DND-41 (cell line): ENCODE data around the gene PPP3R1.

Experiments
- ATAC-seq: fragments of 200-7000 bp; cut with Tn5 transposase; 3 replicates; pipeline ENCODE4 v1.9.1; 2021; ENCODE audit warnings: low read depth; ENCODE audit not compliant: insufficient read depth
- DNase-seq: peaks from one replicate; pipeline ENCODE4 v3.0.0-alpha.2; 2020
- H2AFZ ChIP-seq: 2 replicates; pipeline ENCODE4 v1.6.0; 2012; ENCODE audit warnings: low read depth, low read length
- H3K27ac ChIP-seq: 2 replicates; pipeline ENCODE4 v1.5.1; 2012; ENCODE audit warnings: low read length, inconsistent platforms
- H3K27me3 ChIP-seq: fragments of 200-600 bp; sonication (generic); 2 replicates; pipeline ENCODE4 v1.6.0; 2012; ENCODE audit warnings: low read length, mild to moderate bottlenecking, inconsistent platforms; ENCODE audit not compliant: insufficient read depth, poor library complexity
- H3K36me3 ChIP-seq: 2 replicates; pipeline ENCODE4 v1.5.1; 2012; ENCODE audit warnings: low read length, inconsistent platforms; ENCODE audit not compliant: insufficient read depth
- H3K4me1 ChIP-seq: 2 replicates; pipeline ENCODE4 v1.5.1; 2012; ENCODE audit warnings: mild to moderate bottlenecking, low read length; ENCODE audit not compliant: insufficient read depth
- H3K4me2 ChIP-seq: 2 replicates; pipeline ENCODE4 v1.6.0; 2012; ENCODE audit warnings: mild to moderate bottlenecking, moderate library complexity, low read length, inconsistent platforms; ENCODE audit not compliant: insufficient read depth
- H3K4me3 ChIP-seq, 2 experiments: fragments of 200-600 bp in 1 of 2; shearing (Covaris generic) in 1 of 2; 2 replicates each; pipeline ENCODE4 v1.5.1; 2012 to 2016; ENCODE audit warnings: inconsistent platforms in 2 of 2, low read length in 2 of 2, mild to moderate bottlenecking in 2 of 2, low read depth in 1 of 2, moderate library complexity in 1 of 2
- H3K79me2 ChIP-seq: 2 replicates; pipeline ENCODE4 v1.6.0; 2012; ENCODE audit warnings: low read length, inconsistent platforms; ENCODE audit not compliant: insufficient read depth
- H3K9ac ChIP-seq: 2 replicates; pipeline ENCODE4 v1.6.0; 2012; ENCODE audit warnings: low read depth, mild to moderate bottlenecking, inconsistent platforms, low read length, moderate library complexity
- H3K9me3 ChIP-seq: 2 replicates; pipeline ENCODE4 v1.5.1; 2012; ENCODE audit warnings: low read length, moderate library complexity, mild to moderate bottlenecking, inconsistent platforms; ENCODE audit not compliant: insufficient read depth, severe bottlenecking
- H4K20me1 ChIP-seq: 2 replicates; pipeline ENCODE4 v1.6.0; 2012; ENCODE audit warnings: low read length; ENCODE audit not compliant: insufficient read depth
- EZH2 ChIP-seq: IDR thresholded peaks from 3 replicates; pipeline ENCODE4 v1.6.1; 2012; ENCODE audit warnings: borderline replicate concordance, low read depth, mild to moderate bottlenecking, moderate library complexity, low read length, inconsistent platforms; ENCODE audit not compliant: severe bottlenecking
- TF ChIP-seq, protein P1 (sequence below): IDR thresholded peaks from 2 replicates; pipeline ENCODE4 v1.5.1; 2012; ENCODE audit warnings: borderline replicate concordance, low read length, moderate library complexity, mild to moderate bottlenecking; ENCODE audit not compliant: poor library complexity, severe bottlenecking; ENCODE audit errors: extremely low read depth

Gene PPP3R1

DNA sequence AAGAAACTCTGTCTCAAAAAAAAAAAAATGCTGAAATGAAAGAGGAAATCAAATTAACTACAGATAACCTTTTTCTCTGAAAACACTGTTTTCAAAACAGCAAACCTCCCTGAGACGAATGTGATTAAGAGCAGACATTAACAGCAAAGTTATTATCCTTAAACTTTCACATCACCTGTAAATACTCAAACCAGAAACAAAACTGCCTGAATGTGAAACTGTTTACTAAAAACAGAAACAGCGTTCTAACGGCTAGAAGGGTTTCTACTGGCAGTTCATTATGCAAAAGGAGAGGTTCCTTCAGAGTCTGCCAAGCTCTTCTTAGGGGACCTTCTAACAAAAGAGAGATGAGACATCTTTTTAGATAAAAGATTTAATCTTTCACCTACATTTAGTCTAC lies 48.7 kb downstream of the PPP3R1 start:
- H3K27me3 ChIP-seq, result no peaks in the 10 kb centered on the region
- H3K4me3 ChIP-seq, result no peak overlapping the region
- H4K20me1 ChIP-seq, result peaks cover 51% of the 10 kb centered on the region
- no peak overlapping the region for H2AFZ ChIP-seq
- no peak overlapping the region for H3K4me2 ChIP-seq
- peaks cover 98% of the 10 kb centered on the region for H3K79me2 ChIP-seq
- DNase-seq (no peak), ATAC-seq (no peak)
- TF ChIP-seq, protein P1, sequence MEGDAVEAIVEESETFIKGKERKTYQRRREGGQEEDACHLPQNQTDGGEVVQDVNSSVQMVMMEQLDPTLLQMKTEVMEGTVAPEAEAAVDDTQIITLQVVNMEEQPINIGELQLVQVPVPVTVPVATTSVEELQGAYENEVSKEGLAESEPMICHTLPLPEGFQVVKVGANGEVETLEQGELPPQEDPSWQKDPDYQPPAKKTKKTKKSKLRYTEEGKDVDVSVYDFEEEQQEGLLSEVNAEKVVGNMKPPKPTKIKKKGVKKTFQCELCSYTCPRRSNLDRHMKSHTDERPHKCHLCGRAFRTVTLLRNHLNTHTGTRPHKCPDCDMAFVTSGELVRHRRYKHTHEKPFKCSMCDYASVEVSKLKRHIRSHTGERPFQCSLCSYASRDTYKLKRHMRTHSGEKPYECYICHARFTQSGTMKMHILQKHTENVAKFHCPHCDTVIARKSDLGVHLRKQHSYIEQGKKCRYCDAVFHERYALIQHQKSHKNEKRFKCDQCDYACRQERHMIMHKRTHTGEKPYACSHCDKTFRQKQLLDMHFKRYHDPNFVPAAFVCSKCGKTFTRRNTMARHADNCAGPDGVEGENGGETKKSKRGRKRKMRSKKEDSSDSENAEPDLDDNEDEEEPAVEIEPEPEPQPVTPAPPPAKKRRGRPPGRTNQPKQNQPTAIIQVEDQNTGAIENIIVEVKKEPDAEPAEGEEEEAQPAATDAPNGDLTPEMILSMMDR, result no peak
- no peak for TF ChIP-seq EZH2
- H3K9ac ChIP-seq, result no peak overlapping the region
- no peaks in the 10 kb centered on the region for H3K9me3 ChIP-seq
- peaks cover 9% of the 10 kb centered on the region for H3K4me1 ChIP-seq
- peaks cover 4% of the 10 kb centered on the region; the same call in 1 of the 2 replicates for H3K36me3 ChIP-seq
- no peak overlapping the region for H3K27ac ChIP-seq

GRCh38 chr2:68200157-68200787 lies 52.1 kb downstream of the PPP3R1 start:
- Histone ChIP-seq H3K4me2 (no peak overlapping the region), H3K4me3 (no peak overlapping the region), H4K20me1 (peaks cover 33% of the 10 kb centered on the region), H3K4me1 (no peaks in the 10 kb centered on the region), H3K9me3 (no peaks in the 10 kb centered on the region), H3K9ac (no peak overlapping the region), H3K27ac (no peak overlapping the region), H3K27me3 (no peaks in the 10 kb centered on the region), H3K79me2 (peaks cover 97% of the 10 kb centered on the region), H2AFZ (no peak overlapping the region), H3K36me3 (no peaks in the 10 kb centered on the region)
- DNase-seq (no peak), ATAC-seq (no peak)
- no peak for TF ChIP-seq EZH2
- TF ChIP-seq, protein P1, result no peak

- Histone ChIP-seq H3K27me3 (no peaks in the 10 kb centered on the region), H4K20me1 (peaks cover 25% of the 10 kb centered on the region), H2AFZ (no peak overlapping the region), H3K9ac (no peak overlapping the region), H3K9me3 (no peaks in the 10 kb centered on the region), H3K4me2 (no peak overlapping the region), H3K79me2 (peaks cover 99% of the 10 kb centered on the region), H3K36me3 (no peaks in the 10 kb centered on the region), H3K4me1 (no peaks in the 10 kb centered on the region), H3K27ac (no peak overlapping the region), H3K4me3 (no peak overlapping the region)
- ATAC-seq (peak; percentile 24; the same call in 1 of the 3 replicates), DNase-seq (peak; percentile 33)
- TF ChIP-seq EZH2, result no peak
- TF ChIP-seq, protein P1, result peak; percentile 62
Observed at GRCh38 chr2:68196120-68196716, 56.1 kb downstream of the PPP3R1 start.
